Measurements from ENCODE around the gene MYO7A.

The MYO7A gene

GRCh38 chr11:77111946-77112345 lies 16.1 kb upstream of the MYO7A start:
- DNase-seq (ENCODE audit: low read depth in 3 of 3), result no peak

- no peak for DNase-seq (ENCODE audit: low read depth in 3 of 3)
Measured at GRCh38 chr11:77112641-77113381, 15.2 kb upstream of the MYO7A start.

- DNase-seq (ENCODE audit: low read depth in 3 of 3), result no peak
Measured at GRCh38 chr11:77113382-77114088, 14.5 kb upstream of the MYO7A start.

GRCh38 chr11:77114089-77114463 lies 14.0 kb upstream of the MYO7A start:
- no peak for DNase-seq (ENCODE audit: low read depth in 3 of 3)

- DNase-seq (ENCODE audit: low read depth in 3 of 3), result no peak
Measured at GRCh38 chr11:77115181-77115611, 12.8 kb upstream of the MYO7A start.

GRCh38 chr11:77115956-77116355 lies 12.1 kb upstream of the MYO7A start:
- no peak for DNase-seq (ENCODE audit: low read depth in 3 of 3)

- no peak for DNase-seq (ENCODE audit: low read depth in 3 of 3)
Measured at GRCh38 chr11:77117492-77117891, 10.6 kb upstream of the MYO7A start.

- no peak for DNase-seq (ENCODE audit: low read depth in 3 of 3)
Measured at GRCh38 chr11:77118086-77118485, 10.0 kb upstream of the MYO7A start.

- no peak for DNase-seq (ENCODE audit: low read depth in 3 of 3)
Measured at GRCh38 chr11:77118971-77119370, 9.1 kb upstream of the MYO7A start.

- no peak for DNase-seq (ENCODE audit: low read depth in 3 of 3)
Measured at GRCh38 chr11:77119531-77119936, 8.5 kb upstream of the MYO7A start.

- DNase-seq (ENCODE audit: low read depth in 3 of 3), result no peak
Measured at GRCh38 chr11:77120571-77120970, 7.5 kb upstream of the MYO7A start.

GRCh38 chr11:77121096-77121640 lies 6.9 kb upstream of the MYO7A start:
- no peak for DNase-seq (ENCODE audit: low read depth in 3 of 3)

- DNase-seq (ENCODE audit: low read depth in 3 of 3), result no peak
Measured at GRCh38 chr11:77121876-77122575, 6.0 kb upstream of the MYO7A start.

GRCh38 chr11:77122576-77123212 lies 5.4 kb upstream of the MYO7A start:
- DNase-seq (ENCODE audit: low read depth in 3 of 3), result no peak

GRCh38 chr11:77123591-77123990 lies 4.5 kb upstream of the MYO7A start:
- DNase-seq (ENCODE audit: low read depth in 3 of 3), result no peak

GRCh38 chr11:77124041-77124440 lies 4.0 kb upstream of the MYO7A start:
- DNase-seq (ENCODE audit: low read depth in 3 of 3), result no peak

- no peak for DNase-seq (ENCODE audit: low read depth in 3 of 3)
Measured at GRCh38 chr11:77124488-77124887, 3.6 kb upstream of the MYO7A start.

- no peak for DNase-seq (ENCODE audit: low read depth in 3 of 3)
Measured at GRCh38 chr11:77125191-77125590, 2.9 kb upstream of the MYO7A start.

- DNase-seq (ENCODE audit: low read depth in 3 of 3), result no peak
Measured at GRCh38 chr11:77125695-77126094, 2.4 kb upstream of the MYO7A start.

- no peak for DNase-seq (ENCODE audit: low read depth in 3 of 3)
Measured at GRCh38 chr11:77126156-77126775, 1.8 kb upstream of the MYO7A start.

- DNase-seq (ENCODE audit: low read depth in 3 of 3), result no peak
Measured at GRCh38 chr11:77126861-77127234, 1.2 kb upstream of the MYO7A start.
